Duodenal mucosa (tissue), 2 donors: ENCODE data around the gene AGR2.

Source experiments
- H3K27ac ChIP-seq: one replicate; pipeline ENCODE4 v1.7.0; 2013; ENCODE audit warnings: low read depth, low read length
- H3K27me3 ChIP-seq, 2 donors: one replicate each; pipeline ENCODE4 v1.7.0; 2013; ENCODE audit warnings: low read length in 2 of 2, control low read depth in 1 of 2; ENCODE audit not compliant: insufficient read depth in 2 of 2, control insufficient read depth in 1 of 2
- H3K36me3 ChIP-seq, 2 donors: one replicate each; pipeline ENCODE4 v1.7.0; 2013; ENCODE audit warnings: low read length in 2 of 2, control low read depth in 1 of 2; ENCODE audit not compliant: insufficient read depth in 2 of 2, control insufficient read depth in 1 of 2
- H3K4me1 ChIP-seq, 2 donors: one replicate each; pipeline ENCODE4 v1.7.0; 2013; ENCODE audit warnings: low read length in 2 of 2, control low read depth in 1 of 2; ENCODE audit not compliant: insufficient read depth in 2 of 2, control insufficient read depth in 1 of 2
- H3K4me3 ChIP-seq, 2 donors: one replicate each; pipeline ENCODE4 v1.7.0; 2013; ENCODE audit warnings: low read length in 2 of 2, low read depth in 1 of 2
- H3K9ac ChIP-seq, 2 donors: one replicate each; pipeline ENCODE4 v1.7.0; 2013; ENCODE audit warnings: low read length in 2 of 2, low read depth in 1 of 2
- H3K9me3 ChIP-seq, 2 donors: one replicate each; pipeline ENCODE4 v1.7.0; 2013; ENCODE audit warnings: low read length in 2 of 2, control low read depth in 1 of 2; ENCODE audit not compliant: control insufficient read depth in 1 of 2

Gene AGR2

DNA sequence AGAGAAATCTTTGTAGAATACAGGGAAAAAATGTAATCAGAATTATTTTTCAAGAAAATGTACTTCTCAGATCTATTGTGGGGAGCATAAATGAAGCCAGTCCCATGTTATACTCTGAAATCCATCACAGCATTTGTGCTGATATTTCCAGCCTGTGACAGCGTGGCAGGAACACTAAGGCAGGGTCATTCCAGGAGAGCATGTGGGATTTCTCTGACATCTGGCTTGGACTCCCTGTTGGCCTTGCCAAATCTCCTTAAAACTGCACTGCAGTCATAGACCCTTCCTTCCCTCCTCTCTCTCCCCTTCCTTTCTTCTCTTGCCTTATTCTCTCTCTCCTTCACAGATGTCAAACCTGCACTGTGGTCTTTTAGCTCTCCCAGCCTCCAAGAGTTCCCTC lies 57.7 kb downstream of the AGR2 start:
- Histone ChIP-seq H3K36me3 (no peaks in the 10 kb centered on the region), H3K9me3 (no peaks in the 10 kb centered on the region), H3K27ac (no peak overlapping the region), H3K4me3 (no peak overlapping the region), H3K4me1 (peaks cover 0 to 15% of the 10 kb centered on the region in 2 donors), H3K27me3 (no peaks in the 10 kb centered on the region), H3K9ac (no peak overlapping the region)

GRCh38 chr7:16745645-16746044 lies 59.2 kb downstream of the AGR2 start:
- H3K9me3 ChIP-seq: no peaks in the 10 kb centered on the region
- no peaks in the 10 kb centered on the region for H3K27me3 ChIP-seq
- no peaks in the 10 kb centered on the region for H3K36me3 ChIP-seq
- no peak overlapping the region for H3K9ac ChIP-seq
- H3K4me3 ChIP-seq: no peak overlapping the region
- peaks cover 0 to 15% of the 10 kb centered on the region in 2 donors for H3K4me1 ChIP-seq
- H3K27ac ChIP-seq: no peak overlapping the region

- Histone ChIP-seq H3K27ac (no peak overlapping the region), H3K9me3 (no peaks in the 10 kb centered on the region), H3K9ac (no peak overlapping the region), H3K27me3 (no peaks in the 10 kb centered on the region), H3K4me1 (peaks cover 0 to 15% of the 10 kb centered on the region in 2 donors), H3K4me3 (no peak overlapping the region), H3K36me3 (no peaks in the 10 kb centered on the region)
Measured at GRCh38 chr7:16744518-16745250, 60.1 kb downstream of the AGR2 start.

DNA sequence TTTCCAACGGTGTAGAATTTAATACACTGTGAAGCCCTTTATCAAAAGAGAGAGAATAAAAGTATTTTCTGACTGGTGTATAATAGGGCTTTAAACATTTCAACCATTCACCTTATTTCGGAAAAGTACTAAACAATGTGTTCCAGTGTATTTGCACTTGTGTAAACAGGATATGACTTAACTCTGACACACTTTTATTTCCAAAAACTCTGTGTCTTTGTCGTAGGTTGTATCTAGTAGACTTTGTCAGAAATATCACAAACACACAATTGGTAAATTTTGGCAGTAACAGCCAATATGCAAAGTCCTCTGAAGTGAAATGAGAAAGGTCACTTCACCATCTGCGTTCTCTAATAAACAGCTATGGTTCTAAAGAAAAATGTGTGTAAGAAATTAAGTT lies 61.6 kb downstream of the AGR2 start:
- Histone ChIP-seq H3K4me1 (peaks cover 0 to 15% of the 10 kb centered on the region in 2 donors), H3K9me3 (no peaks in the 10 kb centered on the region), H3K9ac (no peak overlapping the region), H3K27ac (no peak overlapping the region), H3K27me3 (no peaks in the 10 kb centered on the region), H3K4me3 (no peak overlapping the region), H3K36me3 (no peaks in the 10 kb centered on the region)

- no peak overlapping the region for H3K4me3 ChIP-seq
- peaks cover 0 to 15% of the 10 kb centered on the region in 2 donors for H3K4me1 ChIP-seq
- no peak overlapping the region for H3K9ac ChIP-seq
- H3K36me3 ChIP-seq: no peaks in the 10 kb centered on the region
- no peaks in the 10 kb centered on the region for H3K27me3 ChIP-seq
- no peak overlapping the region for H3K27ac ChIP-seq
- H3K9me3 ChIP-seq: no peaks in the 10 kb centered on the region
Measured at GRCh38 chr7:16742547-16742946, 62.3 kb downstream of the AGR2 start.
